PC-9 (cell line): Measurements from ENCODE around the gene C11orf52. TPM values are rescaled to one million over a fixed set of nuclear protein-coding genes. Genes with fewer than 3 reads are reported as not detected.
"Not testable (repeated sequence)": the region's sequence is repeated elsewhere in the genome, so short reads cannot be mapped to it uniquely, and the experiment has no call there.

ENCODE experiments used
- BruUV-seq: library from RNA; stranded (reverse); fragments of 400-500 nt; replicated peaks from 2 replicates; lab custom pipeline; 2021; lab: Mats Ljungman, UMichigan
- CTCF ChIA-PET: fragments of 300-600 bp; sonication (Branson Sonifier 250); formaldehyde crosslinking; loops from one replicate; lab custom pipeline; 2022; ENCODE audit warnings: antibody characterized with exemption; lab: Charles Lee
- POLR2A ChIA-PET: fragments of 300-600 bp; sonication (Branson Sonifier 250); formaldehyde crosslinking; loops from one replicate; lab custom pipeline; 2022; ENCODE audit warnings: antibody characterized with exemption; ENCODE audit not compliant: unreplicated experiment; lab: Charles Lee
- DNase-seq, 2 experiments: peaks; one replicate each; pipeline versions ENCODE4 v3.0.0 to v3.0.0-alpha.2; 2015 to 2022; ENCODE audit warnings: mixed read lengths in 1 of 2
- H2AFZ ChIP-seq: fragments of 200-600 bp; sonication (generic); 2 replicates; pipeline ENCODE4 v1.8.1; 2017; ENCODE audit warnings: antibody characterized with exemption
- H3F3A ChIP-seq: fragments of 200-600 bp; sonication (generic); 2 replicates; pipeline ENCODE4 v1.8.1; 2017; ENCODE audit warnings: antibody characterized with exemption, mild to moderate bottlenecking, low read depth; ENCODE audit not compliant: insufficient read depth
- H3K27ac ChIP-seq: fragments of 200-600 bp; sonication (generic); 2 replicates; pipeline ENCODE4 v1.6.1; 2016; ENCODE audit warnings: mixed run types
- H3K27me3 ChIP-seq: fragments of 200-600 bp; sonication (generic); 2 replicates; pipeline ENCODE4 v1.6.1; 2016; ENCODE audit warnings: low read depth, mixed run types; ENCODE audit not compliant: insufficient read depth
- H3K36me3 ChIP-seq: fragments of 200-600 bp; sonication (generic); 2 replicates; pipeline ENCODE4 v1.6.1; 2016; ENCODE audit warnings: low read depth, mixed run types
- H3K4me1 ChIP-seq: fragments of 200-600 bp; sonication (generic); replicated peaks from 2 replicates; pipeline ENCODE4 v1.6.1; 2016; ENCODE audit warnings: mixed run types; ENCODE audit not compliant: insufficient read depth
- H3K4me2 ChIP-seq: fragments of 200-600 bp; sonication (generic); 2 replicates; pipeline ENCODE4 v1.6.1; 2017; ENCODE audit warnings: mixed run types
- H3K4me3 ChIP-seq: fragments of 200-600 bp; sonication (generic); 2 replicates; pipeline ENCODE4 v1.6.1; 2016; ENCODE audit warnings: mixed run types
- H3K79me2 ChIP-seq: fragments of 200-600 bp; sonication (generic); 2 replicates; pipeline ENCODE4 v1.6.1; 2017; ENCODE audit warnings: low read depth, mixed run types
- H3K9me2 ChIP-seq: fragments of 200-600 bp; sonication (generic); 2 replicates; pipeline ENCODE4 v1.8.1; 2017; ENCODE audit warnings: mild to moderate bottlenecking; ENCODE audit not compliant: insufficient read depth
- H3K9me3 ChIP-seq: fragments of 200-600 bp; sonication (generic); 2 replicates; pipeline ENCODE4 v1.8.1; 2016; ENCODE audit warnings: low read depth; ENCODE audit not compliant: insufficient read depth
- H4K20me1 ChIP-seq: fragments of 200-600 bp; sonication (generic); 2 replicates; pipeline ENCODE4 v1.8.1; 2017; ENCODE audit not compliant: insufficient read depth
- CTCF ChIP-seq: fragments of 200-600 bp; sonication (generic); conservative IDR thresholded peaks from 2 replicates; pipeline ENCODE4 v1.6.1; 2017; ENCODE audit warnings: mixed run types, antibody characterized with exemption, mild to moderate bottlenecking, moderate library complexity
- EZH2 ChIP-seq: fragments of 200-600 bp; sonication (generic); IDR thresholded peaks from 2 replicates; pipeline ENCODE4 v1.8.0; 2017; ENCODE audit warnings: antibody characterized with exemption, low read depth
- intact Hi-C: fragments of 100-400 bp; cut with micrococcal nuclease; formaldehyde crosslinking; loops from one replicate; pipeline ENCODE4 v1.10.0; 2022; ENCODE audit not compliant: unreplicated experiment
- total RNA-seq: library from RNA; stranded (reverse); gene quantifications from 2 replicates; pipeline ENCODE4 v1.2.3, GENCODE V29; 2021

C11orf52 gene
- total RNA-seq, 1 experiment from 2014 or later = 6.4 TPM

DNA sequence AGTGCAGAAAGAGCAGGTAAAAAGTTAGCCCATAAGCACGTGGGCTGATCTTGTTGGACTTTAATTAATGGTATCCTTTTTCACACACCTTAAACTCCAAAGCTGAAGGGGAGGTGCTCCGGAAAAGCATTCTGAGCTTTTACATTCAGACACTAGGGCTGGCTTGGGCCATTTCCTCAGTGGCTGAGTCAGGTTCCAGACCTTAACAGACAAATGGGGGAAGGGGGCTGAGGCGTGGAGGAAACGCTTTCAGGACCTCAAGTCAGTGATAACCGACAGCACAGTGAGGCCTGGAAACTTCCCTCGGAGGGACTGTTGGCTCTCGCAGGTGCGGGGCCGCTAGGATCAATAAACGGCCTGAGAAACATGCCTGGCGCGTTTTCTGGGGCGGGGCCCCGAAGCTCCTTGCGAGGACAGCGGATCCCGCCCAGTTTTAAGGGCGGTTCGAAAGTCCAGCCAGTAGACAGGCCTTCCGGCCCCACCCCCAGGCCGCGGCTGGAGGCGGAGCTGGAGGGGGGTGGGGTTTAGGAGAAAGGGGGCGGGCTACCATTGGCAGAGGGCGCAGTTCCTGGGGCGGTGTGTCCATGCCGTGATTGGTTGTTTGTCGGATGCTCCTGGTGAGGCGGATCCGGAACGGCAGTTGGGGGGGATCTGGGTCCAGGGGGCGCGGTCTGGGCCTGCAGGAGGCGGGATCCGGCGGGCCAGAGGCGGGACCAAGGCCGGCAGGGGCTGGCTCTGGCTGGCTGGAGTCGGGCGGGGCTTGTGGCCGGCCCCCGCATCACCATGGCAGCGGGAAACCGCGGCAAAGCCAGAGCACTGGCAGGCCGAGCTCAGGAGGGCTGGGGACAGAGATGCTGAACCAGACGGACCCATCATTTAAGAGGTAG is 8.0 kb downstream of the C11orf52 start:
- POLR2A ChIA-PET = interaction anchor here (0.5 to 1.6 kb wide), 10 partner anchors 8 to 1948 kb away, joined by 3 to 13 read pairs (median 4); partner anchors contain the start of genes ALG9, C11orf52 and DLAT
- peaks cover 24% of the 10 kb centered on the region for H3F3A ChIP-seq
- TF ChIP-seq EZH2 (no peak), CTCF (no peak)
- H4K20me1 ChIP-seq = no peaks in the 10 kb centered on the region
- CTCF ChIA-PET = interaction anchor here (0.8 to 1.6 kb wide), 3 partner anchors 55 to 353 kb away, joined by 4 to 7 read pairs (median 5); no protein-coding TSS in a partner anchor
- no peaks in the 10 kb centered on the region for H3K79me2 ChIP-seq
- H3K9me3 ChIP-seq = no peaks in the 10 kb centered on the region
- intact Hi-C loops = loop anchor here (1.0 to 2.0 kb wide), 2 partner anchors 47 to 56 kb away; partner anchors contain the start of genes CFAP68 and FDXACB1
- H3K36me3 ChIP-seq = no peaks in the 10 kb centered on the region
- no peaks in the 10 kb centered on the region for H3K9me2 ChIP-seq
- peak overlapping the region; percentile 81 for H2AFZ ChIP-seq
- peak; percentile 93 to 98 for DNase-seq
- H3K4me3 ChIP-seq = peak overlapping the region; percentile 59
- H3K4me2 ChIP-seq = peak overlapping the region; percentile 92
- no TSS peak for BruUV-seq
- no peaks in the 10 kb centered on the region for H3K27me3 ChIP-seq
- peaks cover 36% of the 10 kb centered on the region for H3K4me1 ChIP-seq
- H3K27ac ChIP-seq = peak overlapping the region; percentile 62

- no peak overlapping the region for H3K27ac ChIP-seq
- H3K36me3 ChIP-seq = no peaks in the 10 kb centered on the region
- no peak overlapping the region for H2AFZ ChIP-seq
- DNase-seq = no peak
- H3K4me1 ChIP-seq = peaks cover 16% of the 10 kb centered on the region
- intact Hi-C loops = loop anchor here (2.0 kb wide), 1 partner anchor 144 kb away; the partner anchor contains the start of genes NKAPD1 and PIH1D2
- H3K79me2 ChIP-seq = no peaks in the 10 kb centered on the region
- H3K27me3 ChIP-seq = no peaks in the 10 kb centered on the region
- H3K4me2 ChIP-seq = no peak overlapping the region
- H3K4me3 ChIP-seq = no peak overlapping the region
- H3K9me2 ChIP-seq = no peaks in the 10 kb centered on the region
- no TSS peak for BruUV-seq
- TF ChIP-seq CTCF (no peak), EZH2 (no peak)
- ChIA-PET CTCF (interaction anchor here (1.0 kb wide), 1 partner anchor 11 kb away, joined by 10 read pairs; the partner anchor contains the start of gene C11orf52), POLR2A (no interaction called here)
- no peaks in the 10 kb centered on the region for H3K9me3 ChIP-seq
- H4K20me1 ChIP-seq = no peaks in the 10 kb centered on the region
- peaks cover 5% of the 10 kb centered on the region; the same call in 1 of the 2 replicates for H3F3A ChIP-seq
Measured at GRCh38 chr11:111930472-111930871, 11.8 kb downstream of the C11orf52 start.

DNA sequence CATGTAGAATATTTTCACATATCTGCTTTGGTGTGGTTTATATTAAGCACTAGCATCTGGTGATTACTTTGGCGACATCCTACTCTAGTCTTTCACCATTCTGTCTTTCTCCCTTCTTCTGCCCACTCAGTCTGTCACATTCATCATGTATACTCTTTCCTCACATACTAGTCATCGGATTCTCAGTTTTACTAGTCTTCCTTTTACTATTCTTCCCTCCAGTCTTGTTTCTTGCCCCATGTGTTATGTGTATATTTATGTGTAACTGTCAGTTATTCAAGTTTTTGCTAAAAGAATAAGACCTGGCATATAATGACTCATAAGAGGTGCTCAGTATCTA is 13.9 kb downstream of the C11orf52 start:
- Histone ChIP-seq H4K20me1 (no peaks in the 10 kb centered on the region), H3K9me3 (no peaks in the 10 kb centered on the region), H3K27me3 (0 out of 2 replicates have a peak, but pooled peaks cover 3% of the 10 kb centered on the region), H3K27ac (no peak overlapping the region), H2AFZ (no peak overlapping the region), H3K4me1 (peaks cover 13% of the 10 kb centered on the region), H3K36me3 (no peaks in the 10 kb centered on the region), H3F3A (peaks cover 2% of the 10 kb centered on the region; the same call in 1 of the 2 replicates), H3K79me2 (no peaks in the 10 kb centered on the region), H3K4me3 (no peak overlapping the region), H3K4me2 (no peak overlapping the region), H3K9me2 (no peaks in the 10 kb centered on the region)
- TF ChIP-seq EZH2 = no peak
- intact Hi-C loops = loop anchor here (1.0 kb wide), 1 partner anchor 348 kb away; no protein-coding TSS in a partner anchor
- ChIA-PET POLR2A (no interaction called here), CTCF (interaction anchor here (1.9 kb wide), 1 partner anchor 49 kb away, joined by 11 read pairs; no protein-coding TSS in a partner anchor)
- DNase-seq = no peak
- no TSS peak for BruUV-seq

DNA sequence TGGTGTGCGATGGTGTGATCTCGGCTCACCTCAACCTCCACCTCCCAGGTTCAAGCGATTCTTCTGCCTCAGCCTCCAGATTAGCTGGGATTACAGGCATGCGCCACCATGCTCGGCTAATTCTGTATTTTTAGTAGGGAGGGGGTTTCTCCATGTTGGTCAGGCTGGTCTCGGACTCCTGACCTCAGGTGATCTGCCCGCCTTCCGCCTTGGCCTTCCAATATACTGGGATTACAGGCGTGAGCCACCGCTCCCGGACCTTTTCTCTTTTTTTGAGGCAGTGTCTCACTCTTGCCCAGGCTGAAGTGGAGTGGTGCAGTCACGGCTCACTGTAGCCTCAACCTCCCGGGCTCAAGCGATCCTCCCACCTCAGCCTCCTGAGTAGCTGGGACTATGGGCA is 14.5 kb downstream of the C11orf52 start:
- H3K9me2 ChIP-seq, BruUV-seq, H3K79me2 ChIP-seq, H3K4me3 ChIP-seq, H3K9me3 ChIP-seq, H2AFZ ChIP-seq, H3K27me3 ChIP-seq, H3K4me1 ChIP-seq, intact Hi-C loops, H3K4me2 ChIP-seq, POLR2A ChIA-PET, H3K27ac ChIP-seq, DNase-seq, H4K20me1 ChIP-seq, H3F3A ChIP-seq, H3K36me3 ChIP-seq, CTCF ChIA-PET: not testable (repeated sequence)
